Parathyroid adenoma (tissue), 2 donors: ENCODE measurements around the gene FXN.

Experiments used
- H2AFZ ChIP-seq: fragments of 300-600 bp; sonication (generic); one replicate; pipeline ENCODE4 v1.7.0; 2017; ENCODE audit warnings: antibody characterized with exemption, mild to moderate bottlenecking
- H3K27ac ChIP-seq: fragments of 300-600 bp; sonication (generic); one replicate; pipeline ENCODE4 v1.7.0; 2017
- H3K27me3 ChIP-seq: fragments of 300-600 bp; sonication (generic); one replicate; pipeline ENCODE4 v1.7.0; 2017; ENCODE audit warnings: low read length; ENCODE audit not compliant: control insufficient read depth, insufficient read depth
- H3K36me3 ChIP-seq: fragments of 300-600 bp; sonication (generic); one replicate; pipeline ENCODE4 v1.7.0; 2017; ENCODE audit warnings: low read length; ENCODE audit not compliant: control insufficient read depth, insufficient read depth
- H3K4me1 ChIP-seq: fragments of 300-600 bp; sonication (generic); one replicate; pipeline ENCODE4 v1.7.0; 2017; ENCODE audit warnings: control low read depth
- H3K4me2 ChIP-seq: fragments of 300-600 bp; sonication (generic); one replicate; pipeline ENCODE4 v1.7.0; 2017; ENCODE audit warnings: low read length
- H3K4me3 ChIP-seq: fragments of 300-600 bp; sonication (generic); one replicate; pipeline ENCODE4 v1.7.0; 2017; ENCODE audit warnings: low read depth, low read length
- H3K79me2 ChIP-seq: fragments of 300-600 bp; sonication (generic); one replicate; pipeline ENCODE4 v1.7.0; 2017; ENCODE audit warnings: control low read depth
- H3K9ac ChIP-seq: fragments of 300-600 bp; sonication (generic); one replicate; pipeline ENCODE4 v1.7.0; 2017; ENCODE audit warnings: mild to moderate bottlenecking
- H3K9me3 ChIP-seq: fragments of 300-600 bp; sonication (generic); one replicate; pipeline ENCODE4 v1.7.0; 2017; ENCODE audit warnings: low read length; ENCODE audit not compliant: control insufficient read depth
- TF ChIP-seq, protein P1 (sequence below): fragments of 300-600 bp; sonication (generic); IDR thresholded peaks from one replicate; pipeline ENCODE4 v1.7.0; 2017; ENCODE audit warnings: antibody characterized with exemption, mild to moderate bottlenecking
- donor health status: primary hyperparathyroidism.

FXN gene

DNA sequence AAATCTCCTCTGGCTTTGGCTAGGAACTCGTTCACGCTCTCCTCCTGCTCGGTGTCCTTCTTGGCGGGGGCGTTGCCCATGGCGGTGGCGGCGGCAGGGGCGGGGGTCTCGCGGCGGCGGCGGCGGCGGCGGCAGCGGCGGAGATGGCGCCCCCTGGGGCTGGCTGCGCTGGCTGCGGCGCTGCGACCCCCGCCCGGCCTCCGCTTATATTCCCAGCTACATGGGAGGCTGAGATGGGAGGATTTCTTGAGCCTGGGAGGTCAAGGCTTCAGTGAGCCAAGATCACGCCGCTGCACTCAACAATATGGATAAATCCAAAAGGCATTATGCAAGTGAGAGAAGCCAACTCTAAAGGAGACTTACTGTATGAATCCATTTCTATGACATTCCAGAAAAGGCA lies 21.5 kb upstream of the FXN start, which contains the start of gene PRKACG:
PRKACG (minus strand) TSS at position 101 of the 400 bp plus-strand sequence; CDS start at position 80, 21 bp downstream.
- Histone ChIP-seq H3K4me2 (no peak within 1 kb of the TSS), H2AFZ (no peak within 1 kb of the TSS), H3K27me3 (no peaks in the 10 kb centered on the region), H3K79me2 (no peaks in the 10 kb centered on the region), H3K9ac (no peak within 1 kb of the TSS), H3K27ac (no peak within 1 kb of the TSS), H3K4me1 (no peaks in the 10 kb centered on the region), H3K4me3 (no peak within 1 kb of the TSS), H3K9me3 (no peaks in the 10 kb centered on the region), H3K36me3 (no peaks in the 10 kb centered on the region)
- TF ChIP-seq, protein P1, sequence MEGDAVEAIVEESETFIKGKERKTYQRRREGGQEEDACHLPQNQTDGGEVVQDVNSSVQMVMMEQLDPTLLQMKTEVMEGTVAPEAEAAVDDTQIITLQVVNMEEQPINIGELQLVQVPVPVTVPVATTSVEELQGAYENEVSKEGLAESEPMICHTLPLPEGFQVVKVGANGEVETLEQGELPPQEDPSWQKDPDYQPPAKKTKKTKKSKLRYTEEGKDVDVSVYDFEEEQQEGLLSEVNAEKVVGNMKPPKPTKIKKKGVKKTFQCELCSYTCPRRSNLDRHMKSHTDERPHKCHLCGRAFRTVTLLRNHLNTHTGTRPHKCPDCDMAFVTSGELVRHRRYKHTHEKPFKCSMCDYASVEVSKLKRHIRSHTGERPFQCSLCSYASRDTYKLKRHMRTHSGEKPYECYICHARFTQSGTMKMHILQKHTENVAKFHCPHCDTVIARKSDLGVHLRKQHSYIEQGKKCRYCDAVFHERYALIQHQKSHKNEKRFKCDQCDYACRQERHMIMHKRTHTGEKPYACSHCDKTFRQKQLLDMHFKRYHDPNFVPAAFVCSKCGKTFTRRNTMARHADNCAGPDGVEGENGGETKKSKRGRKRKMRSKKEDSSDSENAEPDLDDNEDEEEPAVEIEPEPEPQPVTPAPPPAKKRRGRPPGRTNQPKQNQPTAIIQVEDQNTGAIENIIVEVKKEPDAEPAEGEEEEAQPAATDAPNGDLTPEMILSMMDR, result no peak

DNA sequence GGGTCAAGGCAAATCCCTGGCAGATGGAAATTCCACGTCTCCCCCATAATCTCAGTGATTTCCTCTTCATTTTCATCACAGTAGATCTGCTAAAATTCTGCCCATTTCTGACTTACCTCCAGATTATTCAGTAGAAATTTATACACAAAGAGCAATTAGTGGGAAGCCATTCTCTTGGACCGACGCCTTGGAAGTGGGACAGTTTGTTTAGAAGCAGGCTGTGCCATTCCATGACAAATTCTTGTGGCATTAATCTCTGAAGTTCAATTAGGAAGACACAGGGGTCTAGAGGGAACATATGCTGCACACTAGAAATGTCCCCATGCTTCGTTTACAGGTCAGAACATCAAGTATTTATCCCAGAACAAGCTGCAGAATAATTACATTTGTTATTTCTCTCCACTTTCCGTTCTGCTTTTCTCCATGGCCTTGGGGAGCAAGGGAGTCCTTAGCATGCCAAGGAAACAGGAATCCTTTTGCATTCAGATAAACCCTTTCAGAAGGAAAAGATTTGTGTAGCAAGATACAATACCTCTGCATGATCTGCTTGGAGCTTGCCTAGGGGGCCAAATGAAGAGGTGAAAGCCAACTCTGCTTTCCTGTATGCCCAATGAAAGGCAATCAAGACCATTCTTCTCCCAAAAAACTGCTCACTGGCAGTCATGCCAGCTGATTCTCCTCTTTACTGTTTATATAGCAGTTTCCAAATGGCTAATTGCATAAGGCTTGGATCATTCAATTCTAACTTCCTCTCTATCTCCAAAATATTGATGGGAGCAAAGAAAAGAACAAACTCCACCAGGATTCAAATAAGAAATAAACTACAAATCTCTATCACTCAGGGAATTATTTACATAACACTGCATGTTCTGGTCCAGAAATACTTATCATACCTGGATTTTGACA lies 19.1 kb upstream of the FXN start:
- TF ChIP-seq, protein P1, result no peak
- no peak overlapping the region for H2AFZ ChIP-seq
- H3K4me3 ChIP-seq, result no peak overlapping the region
- H3K9me3 ChIP-seq, result no peaks in the 10 kb centered on the region
- H3K4me1 ChIP-seq, result no peaks in the 10 kb centered on the region
- no peak overlapping the region for H3K27ac ChIP-seq
- H3K9ac ChIP-seq, result no peak overlapping the region
- no peaks in the 10 kb centered on the region for H3K79me2 ChIP-seq
- H3K27me3 ChIP-seq, result no peaks in the 10 kb centered on the region
- H3K4me2 ChIP-seq, result no peak overlapping the region
- H3K36me3 ChIP-seq, result no peaks in the 10 kb centered on the region

DNA sequence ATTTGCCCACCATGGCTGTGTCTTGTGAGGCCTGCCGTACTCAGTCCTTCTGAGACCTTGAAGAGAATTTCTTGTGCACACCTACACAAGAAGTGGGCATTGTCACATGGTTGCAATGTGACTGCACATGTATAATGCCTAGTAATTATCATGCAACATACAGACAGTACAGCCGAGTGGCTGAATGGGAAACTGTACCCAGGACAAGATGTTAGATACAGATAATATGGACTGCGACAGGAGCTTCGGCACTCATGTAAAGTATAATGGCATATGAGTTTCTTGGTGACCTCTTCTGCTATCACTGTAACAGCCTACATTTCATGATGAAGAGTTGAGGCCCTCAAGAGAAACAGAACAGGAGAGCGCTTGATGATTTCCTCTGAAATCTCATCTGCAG lies 16.8 kb upstream of the FXN start:
- Histone ChIP-seq H3K4me3 (no peak overlapping the region), H2AFZ (no peak overlapping the region), H3K36me3 (no peaks in the 10 kb centered on the region), H3K27ac (no peak overlapping the region), H3K4me1 (no peaks in the 10 kb centered on the region), H3K9ac (no peak overlapping the region), H3K9me3 (no peaks in the 10 kb centered on the region), H3K27me3 (no peaks in the 10 kb centered on the region), H3K4me2 (no peak overlapping the region), H3K79me2 (no peaks in the 10 kb centered on the region)
- TF ChIP-seq, protein P1, result no peak

DNA sequence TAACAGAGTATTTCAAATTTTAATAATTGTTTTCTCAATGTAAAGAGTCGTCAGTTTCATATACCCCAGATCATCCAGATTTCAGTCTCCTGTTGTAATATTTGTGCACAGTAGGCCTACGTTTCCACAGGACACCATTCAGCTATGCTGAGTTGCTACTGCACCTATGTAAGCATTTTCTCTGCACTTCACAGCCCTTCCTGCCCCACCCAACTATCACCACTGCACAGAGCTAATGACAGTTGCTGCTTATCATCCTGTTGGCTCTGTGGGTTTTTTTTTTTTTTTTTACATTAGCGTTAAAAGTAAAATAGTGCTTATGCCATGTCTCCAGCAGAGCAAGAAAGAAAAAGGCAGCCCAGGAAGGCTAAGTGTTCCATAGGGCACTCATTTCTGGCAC lies 15.7 kb upstream of the FXN start:
- Histone ChIP-seq H3K27me3 (no peaks in the 10 kb centered on the region), H2AFZ (no peak overlapping the region), H3K4me3 (no peak overlapping the region), H3K9me3 (no peaks in the 10 kb centered on the region), H3K79me2 (no peaks in the 10 kb centered on the region), H3K36me3 (no peaks in the 10 kb centered on the region), H3K9ac (no peak overlapping the region), H3K4me2 (no peak overlapping the region), H3K27ac (no peak overlapping the region), H3K4me1 (no peaks in the 10 kb centered on the region)
- TF ChIP-seq, protein P1, result no peak
